Right ventricle myocardium superior (tissue), 1 donor: Measurements from ENCODE around the gene IQSEC3. TPM values are rescaled to one million over a fixed set of nuclear protein-coding genes. Genes with fewer than 3 reads are reported as not detected.

Experiments
- total RNA-seq: library from RNA; stranded (reverse); fragmentation: NEBNext Ultra II Directional; extraction: Animal tissue kit (Norgen Biotek cat#: 25700); gene quantifications from one replicate; pipeline ENCODE4 v1.2.1, GENCODE V29; 2021
- donor health status: DM: no; HTN: yes; CAD: no; lungs with severe emphysema.

Gene IQSEC3
- total RNA-seq, 1 donor from 2014 or later, result 1.5 TPM

Other genes starting within 250 kb of the IQSEC3 start
- gene SLC6A12, start 147.4 kb downstream of the IQSEC3 start, total RNA-seq, result 0.86 TPM
- 3.3 TPM for gene SLC6A13, start 196.1 kb downstream of the IQSEC3 start, total RNA-seq